ENCODE data around the gene RGCC.

RGCC gene

GRCh38 chr13:41515491-41516139 is 58.3 kb downstream of the RGCC start:
- no peak for DNase-seq (ENCODE audit: low read depth in 2 of 2)

DNA sequence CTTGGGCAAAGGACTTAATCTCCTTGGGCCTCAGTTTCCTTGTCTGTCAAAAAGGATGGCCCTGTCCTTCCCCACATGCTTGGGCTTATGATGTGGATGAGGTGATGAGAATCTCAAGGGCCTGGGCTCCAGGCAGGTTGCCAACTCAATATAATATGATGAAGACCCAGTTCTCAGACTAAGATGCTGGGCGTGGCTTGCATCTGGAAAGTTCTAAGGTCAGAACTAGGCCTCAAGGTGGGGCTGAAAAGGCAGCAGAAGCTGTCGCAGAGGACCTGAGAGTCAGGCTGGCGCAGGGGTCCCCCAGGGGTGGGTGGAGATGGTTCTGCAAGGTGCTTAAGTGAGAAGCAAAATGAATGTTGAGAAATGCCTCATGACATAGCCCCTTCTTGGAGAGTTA is 58.8 kb downstream of the RGCC start:
- no peak for DNase-seq (ENCODE audit: low read depth in 2 of 2)

GRCh38 chr13:41516760-41517159 is 59.4 kb downstream of the RGCC start:
- DNase-seq (ENCODE audit: low read depth in 2 of 2): no peak

- no peak for DNase-seq (ENCODE audit: low read depth in 2 of 2)
Observed at GRCh38 chr13:41520016-41520659, 62.8 kb downstream of the RGCC start.

Data from stimulated activated CD4-positive, alpha-beta T cell treated with anti-CD3 and anti-CD28 coated beads, Interleukin-1b, Interleukin-23, amount 100 ng/mL, for 4 hours (primary cell).